Kidney tubule cell (primary cell): Measurements from ENCODE around the gene ACSS1.

ENCODE experiments used
- DNase-seq: peaks from one replicate; pipeline ENCODE4 v3.0.0-alpha.2; 2018; ENCODE audit warnings: low spot score

The ACSS1 gene

DNA sequence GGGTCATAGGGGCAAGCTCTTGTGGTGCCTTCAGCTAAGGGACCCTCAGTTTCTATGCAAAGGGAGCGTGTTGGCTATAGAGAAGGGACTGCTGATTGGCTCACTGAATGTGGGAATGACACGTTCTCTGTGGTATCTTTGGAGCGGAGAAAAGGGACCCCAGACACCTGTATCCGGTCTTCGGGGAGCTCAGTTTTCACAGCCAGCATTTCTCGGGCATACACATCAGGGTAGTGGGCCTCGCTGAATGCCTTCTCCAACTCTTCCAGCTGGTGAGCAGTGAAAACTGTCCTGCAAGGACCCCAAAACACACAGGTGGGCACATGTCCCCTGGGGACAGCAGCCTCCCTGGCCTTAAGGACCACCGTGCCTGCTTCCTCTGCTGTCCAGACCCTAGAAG lies 20.7 kb upstream of the ACSS1 start:
- DNase-seq, result no peak

DNA sequence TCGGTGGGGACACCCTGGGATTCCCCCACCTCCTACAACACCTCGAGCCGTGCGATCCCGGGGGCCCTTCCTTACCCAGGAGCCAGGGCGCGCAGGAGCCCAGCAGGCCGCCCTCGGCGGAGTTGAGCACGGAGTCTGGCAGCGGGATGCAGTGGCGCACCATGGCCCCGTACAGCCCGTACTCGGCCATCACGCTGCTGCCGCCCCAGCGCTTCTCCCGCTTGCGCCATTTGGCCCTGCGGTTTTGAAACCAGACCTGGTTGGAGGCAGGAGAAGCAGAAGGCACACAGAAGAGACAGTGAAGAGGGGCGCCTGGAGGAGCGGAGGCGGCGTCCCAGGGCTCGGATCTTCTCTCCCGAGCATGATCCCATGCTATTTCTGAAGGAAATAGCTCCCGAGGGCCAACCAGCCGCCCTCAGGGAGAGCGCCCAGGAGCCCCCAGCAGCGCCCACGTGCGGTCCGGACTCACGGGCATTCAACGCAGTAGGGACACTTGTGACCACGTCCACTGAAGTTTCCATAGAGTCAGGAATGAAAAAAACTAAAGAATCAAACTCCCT lies 19.8 kb upstream of the ACSS1 start:
- DNase-seq, result peak; percentile 14

DNA sequence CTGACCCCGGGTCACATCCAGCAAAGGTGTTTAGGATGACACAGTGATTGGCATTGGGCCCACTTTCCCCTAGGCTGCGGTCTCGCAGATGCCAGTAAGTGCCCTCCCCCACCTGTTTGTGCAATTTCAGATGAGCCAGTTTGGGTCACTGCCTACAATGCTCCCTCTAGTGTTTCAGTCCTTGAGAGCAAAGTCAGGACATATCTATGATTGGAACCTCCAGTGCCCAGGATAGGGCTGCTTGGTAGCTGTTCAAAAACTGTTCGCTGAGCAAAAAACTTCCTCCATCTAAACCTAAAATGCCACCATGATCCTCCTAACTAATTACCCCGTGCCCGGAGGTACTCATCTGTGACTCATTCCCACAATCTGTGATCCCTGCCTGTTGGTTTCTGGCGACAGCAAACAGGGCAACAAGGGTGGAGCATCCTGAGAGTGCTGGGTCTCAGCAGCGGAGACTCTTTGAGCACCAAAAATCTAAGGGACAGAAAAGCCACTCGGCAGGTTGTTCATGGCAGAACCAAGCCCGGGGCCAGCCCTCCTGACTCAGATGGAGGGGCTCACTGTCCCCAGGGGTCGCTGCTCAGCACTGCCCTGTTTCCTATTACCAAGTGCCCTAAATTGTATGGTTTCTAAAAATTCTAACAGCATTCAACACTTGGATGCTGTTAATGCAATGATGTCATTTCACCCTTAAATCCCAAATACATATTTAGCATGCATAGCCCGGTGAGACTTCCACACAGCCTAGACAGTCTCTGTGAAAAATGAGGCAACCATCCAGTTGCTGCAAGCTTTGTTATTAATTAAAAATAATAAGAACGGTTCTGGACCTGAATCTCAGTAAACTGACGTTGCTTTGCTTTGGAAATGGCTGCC lies 19.0 kb upstream of the ACSS1 start:
- peak; percentile 68 for DNase-seq

DNA sequence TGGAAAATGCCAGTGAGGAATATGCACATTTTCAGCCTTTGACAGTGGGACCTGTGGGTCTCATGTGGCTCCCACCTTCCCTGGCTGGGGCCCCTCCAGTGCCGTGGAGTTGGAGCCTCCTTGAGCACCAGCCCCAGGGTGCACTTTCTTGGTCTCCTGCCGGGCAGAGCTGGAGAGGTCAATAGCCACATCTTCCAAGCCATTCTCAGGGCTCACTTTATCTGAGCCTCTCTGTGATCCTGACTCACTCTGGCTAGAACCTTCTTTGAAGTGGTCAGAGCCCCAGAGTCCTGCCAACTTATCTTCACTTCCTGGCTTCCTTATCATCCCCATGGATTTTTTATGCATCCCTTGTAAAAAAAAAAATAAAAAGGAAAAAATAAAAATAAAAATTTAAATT lies 18.3 kb upstream of the ACSS1 start:
- peak; percentile 22 for DNase-seq

DNA sequence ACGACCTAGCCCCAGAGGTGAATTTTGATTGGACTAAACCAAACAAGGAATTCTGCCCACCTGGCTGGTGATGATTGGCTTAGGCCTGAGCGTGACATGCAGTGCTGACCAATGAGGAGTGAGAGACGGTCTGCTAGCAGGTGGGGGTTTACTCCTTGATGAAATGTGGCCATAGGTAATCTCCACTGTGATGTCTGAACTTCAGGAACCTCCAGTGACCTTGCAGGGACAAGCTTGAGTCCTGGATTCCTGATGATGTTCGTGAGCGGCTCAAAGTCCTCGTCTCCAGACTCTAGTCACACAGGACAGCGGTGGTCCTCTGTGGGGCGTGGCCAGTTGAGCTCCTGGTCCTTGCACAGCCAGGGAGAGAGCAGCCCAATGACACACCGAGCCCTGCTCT lies 15.6 kb upstream of the ACSS1 start:
- DNase-seq, result no peak

DNA sequence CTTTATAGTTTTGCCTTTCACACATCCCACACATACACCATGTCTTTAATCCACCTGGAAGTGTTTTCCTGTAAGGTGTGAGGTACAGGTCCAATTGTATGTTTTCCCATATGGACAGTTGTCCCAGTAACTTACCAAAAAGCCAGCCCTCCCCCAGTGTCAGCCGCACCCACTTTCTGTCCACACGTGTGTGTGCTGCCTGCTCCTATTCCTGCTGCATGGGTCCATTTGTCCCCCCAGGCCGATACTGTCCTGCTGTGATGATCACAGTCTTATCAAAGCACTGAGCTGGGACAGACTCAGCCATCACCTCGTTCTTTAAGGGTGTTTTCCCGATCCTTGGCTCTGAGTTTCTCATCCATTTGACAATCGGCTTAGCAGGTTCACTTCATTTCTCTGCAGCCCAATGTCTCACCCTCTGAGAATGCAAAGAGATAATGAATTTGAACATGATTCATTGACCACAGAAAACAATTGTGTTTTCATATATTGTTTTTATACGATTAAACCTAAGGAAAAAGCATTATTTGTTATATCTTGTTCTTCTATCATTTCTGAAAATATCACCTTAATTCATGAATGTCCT lies 14.4 kb upstream of the ACSS1 start:
- peak; percentile 39 for DNase-seq

DNA sequence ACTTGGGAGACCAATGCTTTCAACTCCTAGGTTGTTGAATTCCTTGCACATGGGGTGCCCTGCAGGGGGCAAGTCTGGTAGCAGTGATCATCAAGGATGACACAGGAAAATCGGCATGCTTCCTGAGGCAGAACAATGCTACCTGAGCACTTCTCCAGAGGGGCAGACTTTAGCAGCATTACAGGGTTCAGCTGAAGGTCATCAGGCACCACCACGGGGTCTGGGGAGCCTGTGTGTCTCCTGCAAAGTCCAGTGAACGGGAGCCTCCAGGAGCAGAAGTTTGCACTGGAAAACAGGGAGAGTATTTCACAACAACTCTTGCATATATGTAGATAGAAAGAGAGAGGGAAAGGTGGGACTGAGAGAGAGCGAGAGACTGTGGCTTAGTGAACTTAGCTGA lies 13.8 kb upstream of the ACSS1 start:
- peak; percentile 33 for DNase-seq

DNA sequence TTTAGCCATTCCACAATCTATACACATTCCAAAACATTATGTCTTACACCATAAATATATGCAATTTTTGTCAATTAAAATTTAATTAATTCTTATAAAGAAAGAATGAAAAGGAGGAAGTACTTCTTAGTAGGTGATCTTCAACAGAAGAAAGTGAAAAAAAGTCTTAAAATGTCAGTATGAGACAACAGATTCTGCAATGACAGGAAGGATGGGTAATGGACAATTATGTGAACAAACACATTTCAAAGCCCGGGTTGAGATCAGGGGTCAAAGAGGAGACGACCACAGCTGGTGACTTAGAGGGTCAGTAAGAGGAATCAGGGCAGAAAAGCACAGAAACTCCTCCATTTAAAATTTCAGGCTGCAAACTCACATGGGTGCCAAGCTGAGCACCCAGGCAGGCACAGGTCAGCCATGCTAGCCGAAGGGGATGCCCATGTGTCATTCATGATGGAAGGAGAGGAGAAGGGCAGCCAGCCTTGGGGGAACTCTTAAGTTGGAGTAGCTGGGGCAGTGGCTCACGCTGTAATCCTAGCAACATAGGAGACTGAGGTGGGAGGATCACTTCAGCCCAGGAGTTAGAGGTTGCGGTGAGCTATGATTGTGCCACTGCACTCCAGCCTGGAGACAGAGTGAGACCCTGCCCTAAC lies 13.0 kb upstream of the ACSS1 start:
- DNase-seq, result no peak

DNA sequence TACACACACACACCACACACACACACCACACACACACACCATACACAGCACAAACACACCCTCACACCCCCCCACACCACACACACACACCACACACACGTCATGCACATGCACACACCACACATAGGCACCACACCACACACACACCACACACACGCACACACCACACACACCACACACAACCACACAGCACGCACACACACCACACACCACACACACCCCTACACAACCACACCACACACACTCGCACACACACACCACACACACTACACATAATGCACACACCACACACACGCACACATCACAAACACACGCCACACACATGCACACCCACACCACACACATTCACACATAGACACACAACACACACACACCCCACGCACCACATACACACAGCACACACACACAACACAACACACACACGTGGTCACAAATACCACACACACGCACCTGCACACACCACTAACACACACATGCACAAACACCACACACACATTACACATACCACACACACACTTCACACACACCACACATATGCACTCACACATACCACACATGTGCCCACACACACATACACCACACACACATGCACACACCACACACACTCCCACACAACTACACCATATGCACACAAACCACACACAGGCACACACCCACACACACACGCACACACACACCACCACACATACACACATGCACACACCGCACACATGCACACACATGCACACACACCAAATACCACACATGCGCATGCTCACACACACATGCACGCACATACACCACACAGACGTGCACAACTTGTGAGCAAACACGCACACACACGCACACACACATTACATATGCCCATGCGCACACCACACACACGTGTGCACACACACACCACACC lies 9.4 kb upstream of the ACSS1 start:
- DNase-seq, result no peak

DNA sequence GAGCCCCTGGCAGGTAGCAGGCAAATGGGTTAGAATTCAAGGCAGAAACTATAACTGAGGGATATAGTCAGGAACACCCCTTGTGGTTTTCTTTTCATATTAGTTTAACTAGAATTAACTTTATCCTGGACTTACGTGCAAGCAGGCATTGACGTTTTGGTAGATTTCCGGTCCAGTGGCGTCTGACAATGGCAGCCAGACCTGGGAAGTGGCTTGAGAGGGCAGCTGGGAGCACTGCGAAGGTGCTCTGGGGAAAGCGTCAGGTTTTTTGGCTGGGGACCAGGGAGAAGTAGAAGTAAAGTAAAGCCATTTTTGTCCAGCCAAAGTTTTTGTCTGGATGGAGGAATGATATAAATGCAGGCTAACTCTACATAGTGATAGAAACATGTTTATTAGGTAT lies 8.4 kb upstream of the ACSS1 start:
- DNase-seq, result peak; percentile 38

DNA sequence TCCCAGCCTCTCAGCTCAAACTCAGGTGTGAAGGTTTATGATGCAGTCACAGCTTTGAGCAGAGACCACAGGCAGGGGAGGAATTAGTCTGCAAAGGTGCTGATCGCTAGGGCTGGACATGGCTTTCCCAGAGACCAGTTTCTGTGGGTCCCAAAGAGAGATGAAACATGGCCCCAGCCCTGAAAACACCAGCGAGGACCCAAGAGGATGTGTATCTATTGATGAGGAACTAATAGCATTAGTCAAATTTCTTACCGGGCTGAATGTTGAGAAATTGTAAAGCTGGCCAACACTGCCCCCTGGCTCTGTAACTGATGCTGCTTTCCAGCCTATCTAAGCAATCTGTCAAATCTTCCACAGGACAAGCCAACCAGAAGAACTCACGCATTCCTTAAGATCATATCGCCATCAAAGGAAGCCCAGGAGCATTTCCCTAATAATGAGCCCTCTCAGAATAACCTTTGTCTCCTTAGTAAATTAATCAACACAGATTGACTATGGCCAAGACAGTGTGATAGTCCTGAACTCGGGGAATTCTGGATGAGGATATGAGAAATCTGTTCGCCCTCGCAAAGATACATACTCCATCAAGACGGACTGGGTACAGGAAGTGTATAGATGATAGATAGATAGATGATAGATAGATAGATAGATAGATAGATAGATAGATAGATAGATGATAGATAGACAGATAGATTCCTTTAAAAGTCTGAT lies 7.8 kb upstream of the ACSS1 start:
- DNase-seq, result peak; percentile 71

DNA sequence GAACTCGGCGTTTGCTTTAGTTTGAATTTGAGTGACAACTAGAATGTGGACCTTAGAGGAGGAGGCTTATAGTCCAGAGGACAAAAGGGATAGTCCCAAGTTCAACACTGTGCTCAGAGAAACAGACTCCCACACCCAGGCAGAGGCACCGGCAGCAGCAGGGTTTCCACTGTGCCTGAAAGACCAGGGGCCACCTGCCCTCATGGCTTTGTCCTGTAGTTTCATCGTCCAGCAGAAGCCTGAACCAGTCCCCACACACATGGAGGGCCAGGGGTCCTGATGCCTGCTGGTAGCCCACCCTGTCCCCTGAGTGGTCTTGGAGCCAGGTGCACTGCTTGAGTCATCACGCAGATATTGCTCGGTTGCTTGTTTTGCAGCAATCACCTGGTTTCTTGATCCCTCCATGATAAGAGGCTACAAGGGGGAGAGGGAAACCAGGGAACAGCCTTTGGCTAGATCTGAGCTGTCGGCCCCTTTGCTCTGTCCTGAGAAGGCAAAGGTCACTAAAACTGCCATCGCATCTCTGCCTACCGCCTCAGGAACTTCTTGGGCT lies 7.2 kb upstream of the ACSS1 start:
- no peak for DNase-seq

DNA sequence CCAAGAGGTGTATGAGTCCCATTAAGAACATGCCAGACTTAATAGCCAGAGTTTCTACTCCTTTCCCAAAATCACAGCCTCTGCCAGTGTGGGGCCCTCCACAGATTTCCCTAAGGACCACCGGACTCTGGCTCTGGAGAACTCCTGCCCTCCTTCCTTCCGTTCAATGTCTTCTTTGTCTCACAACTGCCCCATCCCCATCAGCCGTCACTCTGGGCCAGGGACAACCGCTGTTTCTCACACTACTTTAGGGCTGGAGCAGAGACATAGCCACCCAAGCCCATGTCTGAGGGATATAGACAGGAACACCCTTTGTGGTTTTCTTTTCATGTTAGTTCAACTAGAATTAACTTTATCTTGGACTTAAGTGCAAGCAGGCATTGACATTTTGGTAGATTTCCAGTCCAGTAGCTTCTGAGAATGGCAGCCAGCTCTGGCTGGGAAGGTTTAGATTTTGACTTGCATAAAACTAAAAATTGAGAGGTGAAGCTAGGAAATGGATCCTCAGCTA lies 6.7 kb upstream of the ACSS1 start:
- DNase-seq, result no peak

DNA sequence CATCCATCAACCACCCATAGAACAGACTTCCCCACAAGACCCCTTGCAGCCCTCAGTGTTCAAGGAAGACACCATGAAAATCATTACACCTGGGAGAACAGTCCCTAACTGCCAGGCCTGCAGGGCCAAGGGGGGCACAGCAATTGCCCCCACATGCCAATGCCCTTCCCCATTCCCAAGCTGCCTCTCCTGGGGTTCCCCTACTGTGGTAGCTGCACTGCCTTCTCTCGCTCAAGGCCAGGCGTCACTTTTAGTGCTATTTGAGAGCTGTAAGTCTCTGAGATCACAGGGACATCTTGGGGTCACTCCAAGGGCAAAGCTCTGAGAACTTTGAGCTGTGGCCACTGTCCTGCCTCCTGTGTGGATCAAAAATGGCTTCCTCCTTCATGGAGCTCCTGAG lies 6.0 kb upstream of the ACSS1 start:
- DNase-seq, result no peak

DNA sequence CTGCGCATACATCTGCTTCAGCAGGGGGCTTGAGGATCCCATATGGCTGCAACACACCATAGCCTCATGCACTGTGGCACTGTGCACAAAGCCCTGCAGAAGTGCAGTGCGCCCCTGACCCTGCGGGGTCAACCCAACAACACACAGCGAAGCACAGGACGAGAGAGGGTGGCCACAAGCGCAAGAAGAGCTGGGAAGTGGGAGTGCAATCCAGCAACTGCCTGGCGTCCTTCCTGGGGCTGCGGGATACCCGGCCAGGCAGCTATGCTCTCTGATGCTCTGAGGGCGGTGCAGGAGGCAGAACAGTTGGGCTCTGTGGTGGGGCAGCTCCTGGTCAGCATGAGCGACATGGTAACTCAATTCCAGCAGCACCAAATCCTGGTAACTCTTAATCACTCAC lies 5.6 kb upstream of the ACSS1 start:
- no peak for DNase-seq

DNA sequence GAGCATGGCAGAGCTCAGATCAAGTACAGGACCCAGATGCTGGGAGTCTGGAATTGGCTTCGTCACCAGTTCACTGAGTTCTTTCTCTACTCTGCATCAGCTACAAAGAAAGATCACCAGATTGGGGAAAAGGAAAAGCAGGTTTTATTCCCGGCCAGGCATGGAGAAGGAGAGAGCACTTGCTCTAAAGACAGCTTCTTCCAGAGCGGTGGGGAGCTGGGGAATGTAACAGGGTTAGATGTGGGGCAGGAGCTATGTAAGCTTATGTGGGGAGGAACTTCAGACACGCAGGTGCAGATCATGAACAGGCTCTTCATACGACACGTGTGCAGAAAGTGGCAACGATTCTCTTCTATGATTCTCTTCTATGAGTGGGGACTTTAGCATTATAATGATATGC lies 4.9 kb upstream of the ACSS1 start:
- no peak for DNase-seq

DNA sequence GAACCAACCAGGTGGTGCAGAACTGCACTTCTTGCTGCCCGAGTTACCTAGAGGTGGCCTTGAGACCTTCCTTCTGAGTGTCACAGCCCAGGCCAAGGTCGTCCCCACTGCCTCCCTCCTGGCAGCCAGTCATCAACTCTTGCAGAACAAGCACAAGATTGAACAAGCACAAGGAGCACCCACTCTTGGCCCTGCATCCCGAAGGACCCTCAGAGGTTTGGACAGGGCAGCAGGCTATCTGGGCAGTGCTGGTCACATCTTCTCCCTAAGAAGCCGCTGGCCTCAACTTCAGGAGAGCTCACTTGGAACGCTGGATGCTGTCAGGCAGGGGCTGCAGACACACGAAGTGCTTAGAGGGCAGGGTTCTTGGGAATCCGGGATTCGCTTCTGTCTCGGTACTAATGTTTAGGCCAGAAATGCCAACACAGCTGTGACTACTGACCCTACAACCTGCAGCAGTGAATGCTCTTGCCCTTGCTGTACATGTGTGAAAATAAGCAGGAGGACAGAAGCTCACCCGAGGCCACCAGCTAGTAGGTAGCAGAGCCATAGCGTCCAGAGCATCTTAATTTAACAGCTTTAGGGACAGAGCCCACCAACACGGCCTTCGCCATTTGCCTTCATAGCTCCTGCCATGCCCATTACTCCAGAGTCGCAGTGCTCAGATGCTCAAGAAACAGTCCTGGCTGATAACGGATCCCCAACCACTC lies 4.0 kb upstream of the ACSS1 start:
- DNase-seq, result no peak

DNA sequence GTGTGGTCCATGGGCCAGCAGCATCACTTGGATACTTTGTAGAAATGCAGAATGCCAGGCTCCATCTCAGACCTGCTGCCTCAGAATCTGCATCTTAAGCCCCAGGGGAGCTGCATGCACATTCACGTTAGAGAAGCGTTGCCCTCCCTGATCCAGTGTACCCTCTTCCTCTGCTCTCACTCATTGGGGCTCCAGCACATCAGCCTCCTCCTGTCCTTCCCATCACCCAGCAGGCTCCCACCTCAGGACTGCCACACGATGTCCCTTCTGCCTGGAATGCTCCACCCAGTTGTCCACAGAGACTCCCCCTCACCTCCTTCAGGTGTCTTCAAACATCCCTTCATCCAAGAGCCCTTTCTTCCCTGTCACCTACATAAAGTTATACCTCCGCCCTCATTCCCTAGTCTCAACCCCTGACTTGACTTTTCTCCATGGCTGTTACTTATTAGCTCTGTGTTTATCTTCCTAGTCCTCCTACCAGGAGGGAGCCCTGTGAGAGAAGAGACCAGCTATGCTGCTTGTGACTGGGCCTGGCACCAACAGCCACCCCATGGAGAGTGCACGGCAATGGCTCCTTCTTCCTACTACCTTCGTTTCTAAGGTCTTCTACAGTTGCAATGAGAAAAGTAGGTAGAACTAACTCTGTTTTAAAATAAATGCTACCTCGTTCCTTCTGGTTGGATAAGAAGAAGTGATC lies 3.3 kb upstream of the ACSS1 start:
- peak; percentile 44 for DNase-seq

DNA sequence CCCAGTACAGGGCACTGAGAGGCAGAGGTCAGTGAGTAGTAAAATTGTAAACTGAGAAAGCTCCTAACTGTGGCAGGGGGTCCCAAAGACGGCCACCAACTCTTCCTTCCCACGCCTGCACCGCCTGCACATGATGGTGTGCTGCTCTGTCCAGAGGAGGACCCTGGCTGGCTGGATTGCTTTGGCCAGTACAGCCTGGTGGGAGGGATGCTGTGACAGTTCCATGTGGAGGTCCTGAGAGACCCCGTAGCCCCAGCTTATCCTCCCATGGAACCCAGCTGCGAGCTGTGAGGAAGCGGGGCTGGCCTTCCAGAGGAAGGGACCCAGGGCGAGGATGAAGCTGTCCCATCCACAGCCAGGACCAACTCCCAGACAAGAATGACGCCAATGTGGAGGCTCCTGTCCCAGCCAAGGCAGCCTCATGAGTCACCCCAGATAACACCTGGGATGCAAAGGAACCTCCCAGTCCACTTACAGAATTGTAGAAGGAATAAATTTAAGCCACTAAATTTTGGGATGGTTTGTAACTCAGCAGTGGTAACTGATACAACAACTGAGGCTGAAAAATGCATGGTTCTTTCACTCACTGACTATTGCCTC lies 2.0 kb upstream of the ACSS1 start:
- no peak for DNase-seq
